NCI-H1436 treated with DMSO at 0.1 percent for 48 hours (cell line): Measurements from ENCODE around the gene AGPAT2.

ENCODE experiments used
- DNase-seq: peaks from one replicate; lab custom pipeline; 2025; lab: John Stamatoyannopoulos, UW

Gene AGPAT2

DNA sequence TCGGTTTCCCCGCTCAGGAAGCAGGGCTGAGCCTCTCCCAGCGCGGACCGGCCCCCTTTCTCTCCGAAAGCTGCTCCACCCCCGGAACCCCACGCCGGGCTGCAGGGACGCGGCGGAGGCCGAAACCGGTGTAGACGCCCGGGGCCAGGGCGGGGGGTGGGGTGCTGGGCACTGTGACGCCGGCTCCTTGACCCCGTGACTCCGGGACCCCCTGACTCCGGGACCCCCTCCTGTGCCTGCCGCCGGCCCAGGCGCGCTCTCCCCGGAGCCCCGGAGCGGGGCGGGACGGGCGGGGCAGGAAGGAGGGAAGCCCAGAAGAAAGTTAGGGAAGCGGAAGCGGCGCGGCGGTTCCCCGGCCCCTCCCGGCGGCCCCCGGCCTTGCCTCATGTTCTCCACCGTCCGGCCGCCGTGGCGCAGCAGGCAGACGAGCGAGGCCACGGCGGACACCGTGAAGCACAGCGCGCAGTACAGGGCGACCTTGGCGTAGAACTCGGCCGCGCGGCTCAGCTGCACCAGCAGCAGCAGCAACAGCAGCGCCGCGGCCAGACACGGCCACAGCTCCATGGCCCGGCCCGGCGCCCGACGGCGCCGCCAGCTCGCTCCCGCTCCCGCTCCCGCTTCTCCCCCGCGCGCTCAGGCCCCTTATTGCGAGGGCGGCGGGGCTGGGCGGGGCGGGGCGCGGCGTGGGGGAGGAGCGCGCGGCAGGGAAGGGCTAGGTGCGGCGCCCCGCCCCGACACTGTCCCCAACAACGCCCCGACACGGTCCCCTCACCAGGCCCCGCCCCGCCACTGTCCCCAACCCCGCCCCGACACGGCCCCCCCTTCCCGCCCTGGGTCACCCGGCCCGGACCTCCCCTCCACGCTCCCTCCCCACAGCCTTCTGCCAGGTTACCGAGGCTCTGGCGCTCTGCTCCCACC is at the start of gene AGPAT2:
TSS of gene AGPAT2 (minus strand) at position 664 of the 918 bp plus-strand sequence. CDS start at position 564, 100 bp downstream.
- DNase-seq = no peak

DNA sequence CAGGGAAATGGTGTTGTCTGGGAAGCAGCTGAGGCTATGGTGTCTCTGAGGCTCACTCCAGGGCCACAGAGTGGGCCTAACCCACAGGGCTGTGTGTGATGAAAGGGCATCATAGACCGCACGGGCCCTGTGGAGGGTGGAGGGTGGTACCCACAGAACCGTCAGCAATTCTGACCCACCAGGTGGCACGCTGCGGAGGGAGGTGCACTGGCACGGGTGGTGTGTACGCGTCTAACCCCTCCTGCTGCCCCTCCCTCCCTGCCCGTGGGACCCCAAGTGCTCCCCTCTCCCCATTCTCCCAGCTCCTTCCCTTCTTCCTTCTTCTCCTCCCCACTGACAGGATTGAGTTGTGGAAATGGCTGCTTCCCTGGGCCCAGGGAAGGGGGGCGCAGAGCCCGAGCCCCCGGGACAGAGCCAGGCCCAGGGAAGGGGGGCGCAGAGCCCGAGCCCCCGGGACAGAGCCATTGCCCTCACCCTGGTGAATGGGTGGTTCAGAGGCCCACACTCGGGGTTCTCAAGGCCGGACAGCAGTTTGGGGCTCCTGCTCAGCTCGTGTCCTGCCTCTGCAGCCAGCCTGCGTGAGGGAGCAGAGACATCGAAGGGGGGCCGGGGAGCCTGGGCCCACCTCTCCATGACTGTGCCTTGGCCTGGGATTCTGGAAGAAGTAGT is 48.7 kb upstream of the AGPAT2 start:
- DNase-seq = no peak

DNA sequence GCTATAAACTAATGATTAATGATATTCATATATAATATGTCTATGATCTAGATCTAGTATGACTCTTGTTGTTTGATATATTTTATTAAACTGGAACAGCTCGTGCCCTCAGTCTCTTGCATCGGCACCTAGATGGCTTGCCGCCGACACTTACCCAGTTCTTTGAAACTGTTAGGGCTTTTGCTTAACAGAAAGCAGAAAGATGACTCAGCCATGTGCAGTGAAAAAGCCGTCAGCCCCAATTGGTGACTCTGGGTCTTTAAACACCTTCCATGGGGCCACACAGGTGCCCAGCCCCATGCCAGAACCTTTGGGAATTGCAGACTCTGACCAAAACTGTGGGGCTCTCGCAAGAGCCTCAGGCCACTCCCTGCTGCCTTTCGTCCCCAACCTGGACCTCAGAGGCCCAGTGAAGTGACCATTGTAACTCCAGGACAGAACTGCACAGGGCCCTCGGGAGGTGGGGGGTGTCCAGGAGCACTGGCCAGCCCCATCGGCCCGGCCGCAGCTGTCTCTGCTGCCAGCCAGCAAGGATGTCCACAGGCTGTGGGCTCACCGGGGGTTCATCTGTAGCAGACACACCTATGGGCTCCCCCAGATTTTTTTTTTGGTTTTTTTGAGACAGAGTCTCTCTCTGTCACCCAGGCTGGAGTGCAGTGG is 47.7 kb upstream of the AGPAT2 start:
- DNase-seq = no peak

DNA sequence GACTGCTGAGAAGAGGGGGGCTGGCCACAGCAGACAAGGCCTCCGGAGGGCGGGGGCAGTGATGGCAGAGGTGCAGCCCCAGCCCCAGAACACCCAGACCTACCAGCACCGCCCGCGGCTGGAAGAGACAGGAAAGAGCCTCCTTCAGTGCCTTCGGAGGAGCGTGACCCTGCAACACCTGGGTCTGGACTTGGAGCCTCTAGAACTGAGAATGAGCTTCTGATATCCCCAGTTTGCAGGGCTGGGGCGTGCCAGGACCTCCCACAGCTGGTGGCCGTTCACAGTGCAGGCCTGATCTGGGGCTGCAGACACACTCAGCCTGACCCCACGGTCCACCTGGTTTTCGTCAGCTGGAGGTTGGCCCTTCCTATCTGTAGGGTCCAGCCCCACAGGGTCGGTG is 46.4 kb upstream of the AGPAT2 start:
- no peak for DNase-seq

GRCh38 chr9:136732444-136733178 is 45.4 kb upstream of the AGPAT2 start:
- no peak for DNase-seq

DNA sequence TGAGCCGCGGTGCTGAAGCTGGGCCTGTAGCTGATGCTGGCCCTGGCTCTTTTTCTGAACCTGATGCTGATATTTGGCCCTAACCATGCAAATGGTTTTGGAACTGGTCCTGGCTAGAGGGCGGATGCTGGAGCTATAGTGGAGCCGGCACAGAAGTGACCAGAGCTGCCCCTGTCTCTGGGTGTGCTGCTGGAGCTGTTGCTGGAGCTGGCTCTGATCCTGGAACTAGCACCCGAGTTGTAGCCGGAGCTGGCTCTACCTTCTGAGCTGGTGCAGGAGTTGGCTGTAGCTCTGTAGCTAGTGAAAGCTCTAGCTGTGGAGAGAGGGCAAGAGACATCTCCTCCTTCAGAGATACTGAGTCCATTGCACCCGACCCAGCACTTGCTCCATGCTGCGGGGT is 42.7 kb upstream of the AGPAT2 start:
- no peak for DNase-seq

DNA sequence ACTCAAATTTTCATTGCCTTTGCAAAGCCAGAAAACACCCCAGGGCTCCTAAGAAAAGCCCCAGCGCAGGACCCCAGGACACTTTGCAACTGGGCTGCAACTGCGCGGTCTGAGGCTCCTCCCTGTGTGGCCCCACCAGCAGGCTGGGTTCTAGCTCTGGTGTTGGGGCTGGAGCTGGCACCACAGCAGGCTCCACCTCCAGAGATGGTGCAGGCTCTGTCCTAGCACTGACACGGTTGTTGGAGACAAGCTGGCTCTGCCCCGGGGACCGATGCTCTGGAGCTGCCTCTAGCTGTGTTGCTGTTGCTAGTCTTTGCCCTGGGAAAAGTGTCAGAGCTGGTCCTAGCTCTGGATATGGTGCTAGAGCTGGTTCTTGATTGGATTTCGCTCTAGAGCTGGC is 41.9 kb upstream of the AGPAT2 start:
- no peak for DNase-seq

DNA sequence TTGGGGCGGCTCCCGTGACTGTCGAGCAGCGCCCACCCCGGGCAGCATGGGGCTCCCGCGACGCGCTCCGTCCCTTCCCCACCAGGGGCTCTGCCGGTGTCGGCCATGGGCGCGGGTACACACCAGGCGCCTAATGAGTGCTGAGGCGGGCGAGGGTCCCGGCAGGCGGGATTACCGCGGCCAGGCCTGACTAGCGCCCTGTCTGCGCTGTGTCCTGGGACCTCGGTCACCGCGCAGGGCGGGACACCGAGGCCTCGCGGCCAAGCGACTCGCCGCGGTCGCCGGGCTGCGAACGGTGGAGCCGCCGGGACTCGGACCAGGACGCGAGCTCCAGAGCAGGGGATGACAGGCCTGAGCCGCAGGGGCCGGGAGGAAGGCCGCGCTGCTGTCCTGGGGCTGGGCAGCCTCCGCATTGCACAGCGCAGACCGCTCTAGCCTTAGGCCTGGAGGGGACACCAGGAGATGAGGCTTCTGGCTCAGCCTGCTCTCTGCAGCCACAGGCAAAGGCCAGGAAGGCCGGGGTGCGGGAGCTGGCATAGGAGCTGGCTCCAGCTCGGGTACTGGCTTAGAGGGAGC is 41.4 kb upstream of the AGPAT2 start:
- no peak for DNase-seq

- DNase-seq = no peak
These were observed 40.9 kb upstream of the AGPAT2 start for GRCh38 chr9:136728080-136728547.

GRCh38 chr9:136726631-136727191 is 39.5 kb upstream of the AGPAT2 start:
- no peak for DNase-seq

- DNase-seq = no peak
These were observed 38.9 kb upstream of the AGPAT2 start for GRCh38 chr9:136726118-136726517.

GRCh38 chr9:136725612-136726011 is 38.4 kb upstream of the AGPAT2 start:
- no peak for DNase-seq

GRCh38 chr9:136724772-136725171 is 37.5 kb upstream of the AGPAT2 start:
- DNase-seq = no peak

- DNase-seq = no peak
These were observed 36.7 kb upstream of the AGPAT2 start for GRCh38 chr9:136723989-136724388.

DNA sequence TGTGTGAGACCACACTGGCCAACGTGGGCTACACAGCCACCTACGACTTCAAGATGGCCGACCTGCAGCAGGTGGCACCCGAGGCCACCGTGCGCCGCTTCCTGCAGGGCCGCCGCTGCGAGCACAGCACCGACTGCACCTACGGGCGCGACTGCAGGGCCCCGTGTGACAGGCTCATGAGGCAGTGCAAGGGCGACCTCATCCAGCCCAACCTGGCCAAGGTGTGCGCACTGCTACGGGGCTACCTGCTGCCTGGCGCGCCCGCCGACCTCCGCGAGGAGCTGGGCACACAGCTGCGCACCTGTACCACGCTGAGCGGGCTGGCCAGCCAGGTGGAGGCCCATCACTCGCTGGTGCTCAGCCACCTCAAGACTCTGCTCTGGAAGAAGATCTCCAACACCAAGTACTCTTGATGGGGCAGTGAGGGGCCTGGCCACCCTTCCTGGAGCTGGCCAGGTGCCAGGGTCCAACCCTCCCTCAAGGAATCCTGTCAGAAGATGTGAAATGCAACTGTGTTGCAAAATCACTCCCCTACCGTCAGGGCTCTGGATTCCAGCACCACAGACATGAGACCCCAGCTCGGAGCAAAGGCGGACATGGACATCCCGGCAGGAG is 36.2 kb upstream of the AGPAT2 start:
- DNase-seq = no peak

DNA sequence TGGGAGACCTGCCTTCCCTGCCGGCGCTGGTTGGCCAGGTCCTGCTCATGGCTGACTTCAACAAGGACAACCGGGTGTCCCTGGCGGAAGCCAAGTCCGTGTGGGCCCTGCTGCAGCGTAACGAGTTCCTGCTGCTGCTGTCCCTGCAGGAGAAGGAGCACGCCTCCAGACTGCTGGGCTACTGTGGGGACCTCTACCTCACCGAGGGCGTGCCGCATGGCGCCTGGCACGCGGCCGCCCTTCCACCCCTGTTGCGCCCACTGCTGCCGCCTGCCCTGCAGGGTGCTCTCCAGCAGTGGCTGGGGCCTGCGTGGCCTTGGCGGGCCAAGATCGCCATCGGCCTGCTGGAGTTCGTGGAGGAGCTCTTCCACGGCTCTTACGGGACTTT is 35.7 kb upstream of the AGPAT2 start:
- DNase-seq = no peak

- DNase-seq = no peak
These were observed 35.1 kb upstream of the AGPAT2 start for GRCh38 chr9:136722093-136722968.

DNA sequence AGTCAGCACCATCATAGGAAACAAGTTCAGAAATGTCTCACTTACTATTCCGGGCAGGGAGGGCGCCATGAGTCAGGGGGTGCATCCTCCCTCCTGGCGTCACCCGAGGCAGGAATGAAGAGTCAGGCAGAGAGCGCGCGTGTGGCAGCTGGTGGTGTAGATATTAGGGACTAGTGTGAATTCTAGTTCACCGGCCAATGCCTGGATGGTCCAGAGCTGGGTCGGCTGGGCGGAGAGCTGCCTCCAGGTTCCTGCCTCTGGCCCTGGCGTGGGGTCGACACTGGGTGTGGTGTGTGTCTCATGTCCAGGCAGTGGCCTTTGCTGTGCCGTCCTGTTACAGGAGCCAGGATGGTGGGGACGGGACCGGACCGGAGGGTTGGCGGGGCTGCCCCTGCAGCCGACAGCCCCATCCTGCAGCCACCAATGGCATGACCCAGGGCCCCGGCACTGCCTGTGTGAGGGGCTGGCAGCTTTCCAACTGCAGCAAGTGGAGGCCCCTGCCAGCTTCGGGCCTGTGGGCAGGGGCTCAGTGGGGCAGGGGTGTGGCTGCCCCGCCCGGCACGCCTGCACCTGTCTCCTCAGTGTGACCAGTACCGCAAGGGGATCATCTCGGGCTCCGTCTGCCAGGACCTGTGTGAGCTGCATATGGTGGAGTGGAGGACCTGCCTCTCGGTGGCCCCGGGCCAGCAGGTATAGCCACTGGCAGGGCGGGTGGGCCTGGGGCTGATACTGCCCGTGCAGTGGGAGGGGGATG is 34.3 kb upstream of the AGPAT2 start:
- no peak for DNase-seq

GRCh38 chr9:136720898-136721338 is 33.7 kb upstream of the AGPAT2 start:
- no peak for DNase-seq
